Hematopoietic multipotent progenitor cell (in vitro differentiated cells): ENCODE data around the gene CRMP1. TPM values are rescaled to one million over a fixed set of nuclear protein-coding genes. Genes with fewer than 3 reads are reported as not detected.

Source experiments
- DNase-seq, 3 donors: peaks; one replicate each; pipeline ENCODE4 v3.0.0-alpha.2; 2011 to 2015; ENCODE audit warnings: low read depth in 2 of 3, low spot score in 2 of 3
- total RNA-seq: library from RNA; depleted of rRNA; stranded (reverse); fragments of >200 nt; gene quantifications from one replicate; pipeline ENCODE4 v1.2.3, GENCODE V29; 2012

CRMP1 gene
- total RNA-seq, 1 donor: under 0.01 TPM

- no peak for DNase-seq
Measured at GRCh38 chr4:5890063-5890727, 2.7 kb downstream of the CRMP1 start.

GRCh38 chr4:5889002-5889696 is 3.7 kb downstream of the CRMP1 start:
- DNase-seq: no peak

- DNase-seq: no peak
Measured at GRCh38 chr4:5888222-5889001, 4.5 kb downstream of the CRMP1 start.

- DNase-seq: no peak
Measured at GRCh38 chr4:5887361-5888221, 5.3 kb downstream of the CRMP1 start.

GRCh38 chr4:5887011-5887360 is 5.9 kb downstream of the CRMP1 start:
- DNase-seq: no peak

GRCh38 chr4:5885733-5886132 is 7.2 kb downstream of the CRMP1 start:
- no peak for DNase-seq

GRCh38 chr4:5884796-5885195 is 8.1 kb downstream of the CRMP1 start:
- DNase-seq: no peak

- DNase-seq: no peak
Measured at GRCh38 chr4:5883916-5884315, 9.0 kb downstream of the CRMP1 start.

GRCh38 chr4:5882947-5883346 is 9.9 kb downstream of the CRMP1 start:
- no peak for DNase-seq

GRCh38 chr4:5881340-5881739 is 11.5 kb downstream of the CRMP1 start:
- DNase-seq: no peak

GRCh38 chr4:5878359-5878758 is 14.5 kb downstream of the CRMP1 start:
- no peak for DNase-seq

- DNase-seq: no peak
Measured at GRCh38 chr4:5877392-5877791, 15.5 kb downstream of the CRMP1 start.

- DNase-seq: no peak
Measured at GRCh38 chr4:5874811-5875449, 18.0 kb downstream of the CRMP1 start.

GRCh38 chr4:5870701-5871100 is 22.2 kb downstream of the CRMP1 start:
- peak in 1 of 3 donors; percentile 46 for DNase-seq

GRCh38 chr4:5869966-5870619 is 22.8 kb downstream of the CRMP1 start:
- no peak for DNase-seq

- DNase-seq: no peak
Measured at GRCh38 chr4:5867866-5868265, 25.0 kb downstream of the CRMP1 start.

- no peak for DNase-seq
Measured at GRCh38 chr4:5866841-5867813, 25.8 kb downstream of the CRMP1 start.

- DNase-seq: peak in 2 of 3 donors; percentile 40 to 65
Measured at GRCh38 chr4:5865896-5866599, 26.8 kb downstream of the CRMP1 start.
